NCI-H2171 treated with DMSO at 0.1 percent for 48 hours (cell line): Measurements from ENCODE around the gene RILPL2.
"Not testable (repeated sequence)": the region's sequence is repeated elsewhere in the genome, so short reads cannot be mapped to it uniquely, and the experiment has no call there.

Source experiments
- DNase-seq: peaks from one replicate; lab custom pipeline; 2025; lab: John Stamatoyannopoulos, UW

Gene RILPL2

DNA sequence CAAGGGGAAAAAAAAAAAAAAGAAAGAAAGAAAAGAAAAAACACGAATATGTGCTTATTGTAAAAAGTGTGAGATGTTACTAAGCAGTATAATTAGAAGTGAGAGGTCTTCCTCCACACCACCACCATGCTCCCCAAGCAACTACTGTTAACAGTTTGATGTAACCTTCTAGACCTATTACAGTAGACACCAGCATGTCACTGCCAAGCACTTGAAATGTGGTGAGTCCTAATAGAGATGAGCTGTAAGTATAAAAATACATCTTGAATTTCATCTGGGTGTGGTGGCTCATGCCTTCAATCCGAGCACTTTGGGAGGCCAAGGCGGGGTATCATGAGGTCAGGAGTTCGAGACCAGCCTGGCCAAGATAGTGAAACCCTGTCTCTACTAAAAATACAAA lies 13.4 kb upstream of the RILPL2 start:
- peak; percentile 58 for DNase-seq

DNA sequence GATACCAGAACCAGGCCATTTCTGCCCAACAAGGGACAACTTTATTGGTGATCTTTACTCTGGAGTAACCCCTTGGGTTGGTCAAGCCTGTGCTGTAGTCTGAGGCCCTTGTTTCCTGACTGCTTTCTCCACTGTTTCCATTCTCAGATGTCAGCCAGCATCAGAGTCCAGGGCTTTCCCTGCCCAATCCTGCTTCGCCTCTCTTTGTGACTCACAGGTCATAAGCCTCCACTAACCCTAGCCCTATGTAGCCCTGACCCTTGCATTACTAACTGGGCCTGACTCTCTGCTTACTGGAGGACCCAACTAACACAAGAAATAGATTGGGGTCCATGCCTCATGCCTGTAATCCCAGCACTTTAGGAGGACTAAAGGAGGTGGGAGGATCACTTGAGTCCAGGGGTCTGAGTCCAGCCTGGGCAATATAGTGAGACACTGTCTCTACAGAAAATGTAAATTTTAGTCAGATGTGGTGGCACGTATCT lies 12.8 kb upstream of the RILPL2 start:
- no peak for DNase-seq

DNA sequence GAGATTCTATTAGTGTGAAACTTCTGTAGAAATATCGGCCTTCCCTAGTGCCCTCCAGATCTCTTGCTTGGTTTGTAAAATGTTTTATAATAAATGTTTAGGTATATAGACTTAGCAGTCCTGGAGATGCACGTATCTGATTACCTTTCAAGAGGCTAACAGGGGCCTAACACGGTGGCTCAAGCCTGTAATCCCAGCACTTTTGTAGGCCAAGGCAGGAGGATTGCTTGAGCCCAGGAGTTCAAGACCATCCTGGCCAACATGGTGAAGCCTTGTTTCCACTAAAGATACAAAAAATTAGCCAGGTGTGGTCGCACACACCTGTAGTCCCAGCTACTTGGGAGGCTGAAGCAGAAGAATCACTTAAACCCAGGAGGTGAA lies 9.8 kb upstream of the RILPL2 start:
- no peak for DNase-seq

DNA sequence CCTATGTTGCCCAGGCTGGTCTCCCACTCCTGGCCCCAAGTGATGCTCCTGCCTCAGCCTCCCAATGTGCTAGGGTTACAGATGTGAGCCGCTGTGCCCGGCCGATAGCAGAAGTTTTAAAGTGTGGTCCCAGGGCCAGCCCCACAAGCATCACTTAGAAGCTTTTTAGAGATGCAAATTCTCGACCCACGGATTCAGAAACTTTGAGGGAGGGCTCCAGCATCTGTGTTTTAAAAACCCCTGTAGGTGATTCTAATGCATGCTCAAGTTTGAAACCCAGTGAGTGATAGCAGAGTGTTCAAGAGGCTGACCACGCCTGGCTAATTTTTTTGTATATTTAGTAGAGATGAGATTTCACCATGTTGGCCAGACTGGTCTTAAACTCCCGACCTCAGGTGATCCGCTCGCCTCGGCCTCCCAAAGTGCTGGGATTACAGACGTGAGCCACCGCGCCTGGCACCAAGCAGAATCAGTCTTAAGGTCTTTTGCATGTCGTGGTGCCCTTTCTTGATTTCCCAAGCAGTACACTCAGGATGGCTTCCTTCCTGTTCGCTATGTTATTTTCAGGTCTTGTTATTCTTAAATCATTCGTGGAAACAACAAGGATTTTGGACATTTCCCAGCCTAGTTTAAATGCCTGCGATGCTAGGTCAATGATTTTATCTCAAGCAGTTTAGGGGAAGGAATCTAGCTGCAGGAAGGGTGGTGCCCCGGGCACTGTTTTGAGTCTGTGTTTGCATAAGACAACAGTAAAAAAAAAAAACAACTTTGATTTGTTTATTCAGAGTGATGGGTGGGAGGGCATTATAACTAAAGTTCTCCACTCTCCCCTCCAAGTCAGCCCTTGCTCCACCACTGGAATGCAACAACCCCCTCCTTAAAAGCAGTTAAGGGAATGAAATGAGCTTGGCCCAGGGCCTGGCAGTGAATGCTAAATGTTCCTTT lies 9.2 kb upstream of the RILPL2 start:
- DNase-seq, result no peak

DNA sequence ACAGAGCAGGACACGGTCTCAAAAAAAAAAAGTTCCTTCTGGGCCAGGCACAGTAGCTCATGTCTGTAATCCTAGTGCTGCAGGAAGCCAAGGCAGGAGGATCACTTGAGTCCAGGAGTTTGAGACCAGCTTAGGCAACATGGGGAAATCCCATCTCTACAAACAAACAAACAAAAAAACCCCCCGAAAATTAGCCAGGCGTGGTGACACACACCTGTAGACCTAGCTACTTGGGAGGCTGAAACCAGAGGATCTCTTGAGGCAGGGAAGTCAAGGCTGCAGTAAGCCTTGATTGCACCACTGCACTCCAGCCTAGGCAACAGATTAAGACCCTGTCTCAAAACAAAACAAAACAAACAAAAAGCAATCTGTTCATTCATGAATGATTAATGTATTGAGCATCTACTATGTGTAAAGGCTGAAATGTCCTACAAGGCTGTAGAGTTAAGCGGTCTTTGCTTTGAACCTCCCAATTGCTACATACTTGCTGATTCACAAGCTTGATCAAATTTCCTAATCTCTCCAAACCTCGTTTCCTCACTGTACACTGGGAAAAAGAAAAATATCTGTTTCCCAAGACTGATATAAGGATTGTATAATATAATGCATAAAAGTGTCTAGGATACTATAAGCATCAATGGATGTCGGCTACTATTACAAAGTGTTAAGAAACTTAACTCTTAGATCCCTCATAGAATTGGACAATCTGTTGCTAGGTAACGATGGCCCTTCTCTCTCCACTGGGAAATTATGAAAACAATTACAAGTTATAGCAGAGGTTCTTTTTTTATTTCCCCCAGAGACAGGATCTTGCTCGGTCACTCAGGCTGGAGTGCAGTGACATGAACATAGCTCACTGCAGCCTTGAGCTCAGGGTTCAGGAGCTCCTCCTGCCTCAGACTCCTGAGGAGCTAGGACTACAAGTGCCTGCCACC lies 7.9 kb upstream of the RILPL2 start:
- no peak for DNase-seq

DNA sequence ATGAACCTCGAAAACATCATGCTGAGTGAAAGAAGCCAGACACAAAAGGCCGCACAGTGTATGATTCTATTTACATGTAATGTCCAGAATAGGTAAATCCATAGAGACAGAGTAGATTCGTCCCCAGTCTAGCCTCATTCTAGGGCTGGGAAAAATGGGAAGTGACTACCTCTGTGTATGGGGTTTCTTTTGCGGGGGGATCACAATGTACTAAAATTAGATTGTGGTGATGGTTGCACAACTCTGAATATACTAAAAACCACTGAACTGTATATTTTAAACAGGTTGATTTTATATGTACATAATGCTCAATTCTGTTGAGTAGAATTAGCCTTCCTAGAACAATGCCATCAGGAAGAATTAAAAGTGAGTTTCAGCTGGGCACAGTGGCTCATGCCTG lies 6.3 kb upstream of the RILPL2 start:
- DNase-seq, result no peak

DNA sequence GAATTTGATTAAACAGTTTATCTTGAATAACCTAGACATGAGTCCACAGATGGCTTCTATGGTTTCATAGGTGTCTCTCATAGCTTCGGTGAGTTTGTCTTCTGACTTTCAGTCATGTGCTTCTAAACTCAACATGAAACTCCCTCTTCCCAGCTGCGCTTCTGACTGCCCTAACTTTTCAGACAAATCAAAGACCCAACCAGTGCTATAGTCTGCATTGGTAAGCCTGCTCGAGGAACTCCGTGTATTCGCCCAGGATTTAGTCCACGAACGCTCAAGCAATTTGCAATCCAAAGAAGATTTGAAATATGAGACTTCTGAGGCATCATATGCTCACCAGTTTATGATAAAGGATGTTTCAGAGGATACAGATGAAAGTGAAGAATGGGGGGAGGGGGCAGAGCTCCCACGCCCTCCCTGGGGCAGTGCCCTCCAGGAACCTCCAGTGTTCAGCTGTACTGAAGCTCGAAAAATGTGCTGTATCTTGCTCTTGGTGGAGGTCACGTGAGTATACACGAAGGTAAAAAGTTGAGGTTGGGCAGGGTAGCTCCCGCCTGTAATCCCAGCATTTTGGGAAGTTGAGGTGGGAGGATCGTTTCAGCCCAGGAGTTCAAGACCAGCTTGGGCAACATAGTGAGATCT lies 5.2 kb upstream of the RILPL2 start:
- no peak for DNase-seq

DNA sequence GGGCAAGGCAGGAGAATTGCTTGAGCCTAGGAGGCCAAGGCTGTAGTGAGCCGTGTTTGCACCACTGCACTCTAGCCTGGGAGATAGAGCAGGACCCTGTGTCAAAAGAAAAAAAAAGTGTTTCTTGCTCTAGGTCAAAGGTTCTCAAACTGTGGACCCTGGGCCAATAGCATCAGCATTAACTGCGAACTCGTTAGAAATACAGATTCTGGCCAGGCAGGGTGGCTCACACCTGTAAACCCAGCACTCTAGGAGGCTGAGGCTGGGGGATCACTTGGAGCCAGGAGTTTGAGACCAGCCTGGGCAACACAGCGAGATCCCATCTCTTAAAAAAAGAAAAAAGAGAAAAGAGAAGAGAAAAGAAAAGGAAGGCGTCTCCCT lies 858 bp downstream of the RILPL2 start:
- DNase-seq, result no peak

DNA sequence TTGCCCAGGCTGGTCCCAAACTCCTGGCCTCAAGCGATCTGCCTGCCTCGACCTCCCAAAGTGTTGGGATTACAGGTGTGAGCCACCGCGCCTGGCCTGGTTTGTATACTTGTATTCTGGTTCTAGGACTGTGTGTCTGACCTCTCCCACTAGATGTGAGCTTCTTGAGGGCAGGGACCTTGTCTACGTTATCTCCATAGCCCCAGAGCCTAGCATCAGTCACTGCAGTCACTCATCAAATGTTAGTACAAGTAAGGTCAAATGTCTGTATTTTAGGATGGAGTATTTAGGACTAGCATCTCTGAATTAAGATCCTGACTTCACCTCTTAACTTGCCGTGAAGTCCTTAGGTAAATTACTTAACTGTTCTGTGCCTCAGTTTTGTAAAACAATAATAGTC lies 2.9 kb downstream of the RILPL2 start:
- DNase-seq, result no peak

DNA sequence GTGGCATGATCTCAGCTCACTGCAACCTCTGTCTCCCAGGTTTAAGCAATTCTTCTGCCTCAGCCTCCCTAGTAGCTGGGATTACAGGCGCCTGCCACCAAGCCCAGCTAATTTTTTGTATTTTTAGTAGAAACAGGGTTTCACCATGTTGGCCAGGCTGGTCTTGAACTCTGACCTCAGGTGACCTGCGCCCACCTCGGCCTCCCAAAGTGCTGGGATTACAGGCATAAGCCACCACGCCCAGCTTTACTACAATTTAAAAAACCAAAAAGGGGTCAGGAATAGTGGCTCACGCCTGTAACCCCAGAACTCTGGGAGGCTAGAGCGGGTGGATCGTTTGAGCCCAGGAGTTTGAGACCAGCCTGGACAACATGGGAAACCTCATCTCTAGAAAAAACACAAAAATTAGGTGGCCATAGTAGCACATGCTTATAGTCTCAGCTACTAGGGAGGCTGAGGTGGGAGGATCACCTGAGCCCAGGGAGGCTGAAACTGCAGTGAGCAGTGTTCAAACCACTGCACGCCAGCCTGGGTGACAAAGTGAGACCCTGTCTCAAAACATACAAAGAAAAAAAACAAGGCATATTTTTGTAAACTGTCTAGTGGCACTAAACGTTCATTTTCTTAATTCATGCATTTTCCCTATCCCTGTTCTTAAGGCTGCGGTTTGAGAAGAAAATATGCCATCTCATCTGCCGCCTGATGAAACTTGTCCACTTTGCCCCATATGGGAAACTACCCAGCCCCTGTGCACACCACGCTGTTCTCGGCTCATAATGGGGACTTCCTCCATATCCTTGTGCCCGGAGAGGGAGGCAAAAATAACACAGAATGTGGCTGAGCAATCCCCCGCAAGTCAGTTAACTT lies 4.3 kb downstream of the RILPL2 start:
- DNase-seq, result not testable (repeated sequence)

DNA sequence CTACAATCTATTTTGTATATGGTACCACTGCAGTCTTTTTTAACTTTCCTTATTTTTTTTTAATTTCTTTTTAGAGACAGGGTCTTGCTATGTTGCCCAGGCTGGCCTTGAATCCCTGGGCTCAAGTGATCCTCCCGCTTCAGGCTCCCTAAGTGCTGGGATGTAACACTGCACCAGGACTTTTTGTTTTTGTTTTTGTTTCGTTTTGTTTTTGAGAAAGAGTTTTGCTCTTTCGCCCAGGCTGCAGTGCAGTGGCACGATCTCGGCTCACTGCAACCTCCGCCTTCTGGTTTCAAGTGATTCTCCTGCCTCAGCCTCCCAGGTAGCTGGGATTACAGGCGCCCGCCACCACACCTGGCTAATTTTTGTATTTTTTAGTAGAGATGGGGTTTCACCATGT lies 7.4 kb downstream of the RILPL2 start:
- not testable (repeated sequence) for DNase-seq

DNA sequence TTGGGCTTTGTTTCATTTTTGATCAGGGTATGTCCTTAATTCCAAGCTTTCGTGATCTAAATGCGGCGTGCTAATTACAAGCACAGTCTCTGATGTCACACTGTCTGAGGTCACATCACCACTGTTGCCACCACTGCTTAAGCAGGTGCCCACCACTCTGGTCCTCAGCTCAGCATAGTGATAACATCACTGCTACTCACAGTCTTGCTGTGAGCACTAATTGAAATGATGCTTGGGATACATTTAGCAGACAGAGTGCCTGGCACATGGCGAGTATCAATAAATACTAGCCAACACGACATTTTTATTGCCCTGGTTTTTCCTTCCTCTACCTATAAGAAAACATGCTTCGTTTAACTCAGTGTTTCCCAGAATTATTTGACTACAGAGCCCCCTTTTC lies 7.9 kb downstream of the RILPL2 start:
- no peak for DNase-seq

DNA sequence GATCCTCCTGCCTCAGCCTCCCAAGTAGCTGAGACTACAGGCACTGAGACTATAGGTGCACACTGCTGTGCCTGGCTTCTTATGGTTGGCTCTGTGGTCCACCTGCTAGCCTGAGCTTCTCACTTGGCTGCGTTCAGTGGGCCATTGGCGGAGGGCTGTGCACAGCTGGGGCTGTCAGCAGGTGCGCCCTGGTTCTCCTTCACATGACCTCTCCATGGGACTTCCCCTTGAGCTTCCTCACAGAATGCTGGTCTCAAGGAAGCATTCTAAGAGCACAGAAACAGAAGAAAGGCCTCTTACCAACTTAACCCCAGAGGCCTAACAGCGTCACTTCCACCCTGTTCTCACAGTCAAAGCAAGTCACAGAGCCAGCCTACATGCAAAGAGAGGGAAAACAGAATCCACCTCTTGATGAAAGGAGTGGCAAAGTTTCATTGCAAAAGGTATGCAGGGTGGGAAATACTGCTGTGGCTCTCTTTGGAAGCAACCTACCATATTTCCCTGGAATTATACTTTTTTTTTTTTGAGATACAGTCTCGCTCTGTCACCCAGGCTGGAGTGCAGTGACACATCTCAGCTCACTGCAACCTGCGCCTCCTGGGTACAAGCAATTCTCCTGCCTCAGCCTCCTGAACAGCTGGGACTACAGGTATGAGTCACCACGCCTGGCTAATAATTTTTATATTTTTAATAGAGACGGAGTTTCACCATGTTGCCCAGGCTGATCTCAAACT lies 9.3 kb downstream of the RILPL2 start:
- DNase-seq, result no peak

DNA sequence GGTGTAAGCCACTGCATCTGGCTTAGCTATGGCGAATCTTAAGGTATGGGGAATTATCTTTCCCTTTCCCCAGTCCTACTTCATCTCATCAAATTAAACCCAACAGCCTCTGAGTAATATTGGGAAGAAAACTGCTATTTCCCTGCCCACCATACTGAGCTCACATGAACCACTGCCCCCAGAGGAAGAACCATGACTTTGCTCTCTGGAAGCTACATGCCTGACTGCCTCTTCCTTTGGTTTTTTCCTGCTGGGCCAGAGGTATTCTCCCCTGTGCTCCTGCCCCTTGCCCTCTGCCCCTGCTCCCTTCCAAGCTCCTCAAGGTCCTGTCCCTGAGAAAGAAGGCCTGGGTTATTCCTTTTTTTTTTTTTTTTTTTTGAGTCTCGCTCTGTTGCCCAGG lies 15.2 kb downstream of the RILPL2 start:
- DNase-seq, result no peak

DNA sequence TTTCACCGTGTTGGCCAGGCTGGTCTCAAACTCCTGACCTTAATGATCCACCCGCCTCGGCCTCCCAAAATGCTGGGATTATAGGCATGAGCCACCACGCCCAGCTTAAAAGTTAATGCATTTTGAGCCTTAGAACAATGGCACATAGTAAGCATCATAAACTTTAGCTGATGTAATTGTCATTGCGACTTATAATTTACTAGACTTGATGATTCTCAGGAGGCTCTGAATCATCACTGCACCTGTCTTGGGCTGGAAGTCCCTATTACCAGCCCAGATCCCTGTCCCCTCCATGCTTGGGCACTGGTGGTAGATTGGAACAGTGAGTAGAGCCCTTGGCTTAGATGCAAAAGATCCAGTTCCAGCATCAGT lies 26.5 kb downstream of the RILPL2 start:
- DNase-seq, result no peak

DNA sequence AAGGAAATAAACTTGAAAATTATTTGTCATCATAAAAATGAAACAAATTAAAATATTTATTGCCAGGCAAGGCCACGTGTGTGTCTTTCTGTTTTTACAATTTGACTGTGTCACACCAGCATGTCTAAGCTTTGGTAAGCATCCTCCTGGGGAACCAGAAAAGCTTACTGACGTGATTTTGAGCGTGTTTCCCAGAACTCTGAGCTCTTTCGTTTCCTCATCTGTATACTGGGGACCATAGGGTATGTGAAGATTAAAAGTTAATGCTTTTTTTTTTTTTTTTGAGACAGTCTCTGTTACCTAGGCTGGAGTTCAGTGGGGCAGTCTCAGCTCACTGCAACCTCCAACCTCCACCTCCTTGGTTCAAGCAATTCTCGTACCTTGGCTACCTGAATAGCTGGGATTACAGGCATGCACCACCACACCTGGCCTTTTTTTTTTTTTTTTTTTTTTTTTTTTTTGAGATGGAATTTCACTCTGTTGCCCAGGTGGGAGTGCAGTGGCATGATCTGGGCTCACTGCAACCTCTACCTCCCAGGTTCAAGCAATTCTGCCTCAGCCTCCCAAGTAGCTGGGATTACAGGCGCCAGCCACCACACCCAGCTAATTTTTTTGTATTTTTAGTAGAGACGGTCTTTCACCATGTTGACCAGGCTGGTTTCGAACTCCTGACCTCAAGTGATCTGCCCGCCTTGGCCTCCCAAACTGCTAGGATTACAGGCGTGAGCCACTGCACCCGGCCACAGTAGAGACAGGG lies 27.0 kb downstream of the RILPL2 start:
- DNase-seq, result not testable (repeated sequence)

DNA sequence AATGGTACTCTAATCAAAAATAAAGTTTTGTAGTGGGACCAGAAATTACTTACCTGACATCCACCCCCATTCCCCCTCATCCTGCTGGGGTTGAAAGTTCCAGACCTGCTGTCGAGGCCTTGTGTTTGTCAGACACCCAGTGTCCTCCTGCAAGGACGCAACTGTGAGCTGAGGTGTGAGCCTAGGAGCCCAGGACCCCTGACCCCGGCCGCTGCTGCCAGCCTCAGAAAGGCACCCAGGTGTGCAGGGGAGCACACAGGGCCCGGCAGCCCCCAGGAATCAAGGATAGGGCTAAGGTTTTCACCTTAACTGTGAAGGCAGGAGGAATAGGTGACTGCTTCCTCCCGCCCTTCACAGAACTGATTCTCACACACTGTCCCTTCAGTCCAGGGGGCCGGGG lies 27.9 kb downstream of the RILPL2 start:
- not testable (repeated sequence) for DNase-seq

DNA sequence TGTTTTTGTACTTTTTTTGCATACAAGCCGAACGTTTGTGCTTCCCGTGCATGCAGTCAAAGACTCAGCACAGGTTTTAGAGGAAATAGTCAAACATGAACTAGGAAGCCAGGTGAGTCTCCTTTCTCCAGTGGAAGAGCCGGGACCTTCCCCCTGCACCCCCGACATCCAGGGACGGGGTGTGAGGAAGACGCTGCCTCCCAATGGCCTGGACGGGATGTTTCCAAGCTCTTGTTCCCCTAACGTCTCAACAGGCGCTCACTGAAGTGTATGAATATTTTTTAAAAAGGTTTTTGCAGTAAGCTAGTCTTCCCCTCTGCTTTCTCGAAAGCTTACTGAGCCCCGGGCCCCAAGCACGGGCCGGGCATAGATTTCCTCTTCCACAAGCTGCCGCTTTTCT lies 28.6 kb downstream of the RILPL2 start:
- not testable (repeated sequence) for DNase-seq

DNA sequence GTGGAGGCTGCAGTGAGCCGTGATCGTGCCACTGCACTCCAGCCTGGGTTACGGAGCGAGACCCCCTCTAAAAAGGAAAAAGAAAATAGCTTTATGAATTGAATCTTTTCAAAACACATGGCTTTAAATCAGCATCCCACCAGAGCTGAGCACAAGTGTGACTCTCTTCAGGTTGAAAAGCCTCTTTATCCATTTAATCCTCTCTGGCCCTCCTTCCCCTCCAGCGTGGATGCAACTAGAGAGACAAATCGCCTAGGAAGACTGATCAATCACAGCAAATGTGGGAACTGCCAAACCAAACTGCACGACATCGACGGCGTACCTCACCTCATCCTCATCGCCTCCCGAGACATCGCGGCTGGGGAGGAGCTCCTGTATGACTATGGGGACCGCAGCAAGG lies 29.2 kb downstream of the RILPL2 start:
- not testable (repeated sequence) for DNase-seq

DNA sequence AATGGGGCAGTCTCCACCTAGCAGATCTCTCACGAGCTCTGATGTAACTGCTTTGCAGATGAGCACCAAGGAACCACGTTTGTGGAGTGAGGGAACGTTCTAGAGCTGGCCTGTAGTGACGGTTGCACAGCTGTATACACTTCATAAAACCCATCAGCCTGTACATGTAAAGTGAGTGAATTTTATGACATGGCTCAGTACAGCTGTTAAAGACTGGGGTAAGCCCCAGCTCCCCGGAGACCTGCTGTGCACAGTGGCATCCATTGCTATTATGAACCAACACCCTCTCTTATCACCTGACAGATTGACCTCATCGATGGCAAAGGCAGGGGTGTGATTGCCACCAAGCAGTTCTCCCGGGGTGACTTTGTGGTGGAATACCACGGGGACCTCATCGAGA lies 31.9 kb downstream of the RILPL2 start:
- DNase-seq, result no peak
